NCI-H524 (cell line): ENCODE data around the gene DENND1B.
"Not testable (repeated sequence)": the region's sequence is repeated elsewhere in the genome, so short reads cannot be mapped to it uniquely, and the experiment has no call there.

Experiments
- DNase-seq, 2 experiments: peaks; one replicate each; lab custom pipeline; 2025; lab: John Stamatoyannopoulos, UW

The DENND1B gene

GRCh38 chr1:197743578-197743977 is 31.7 kb downstream of the DENND1B start:
- no peak for DNase-seq

- no peak for DNase-seq
Measured at GRCh38 chr1:197740992-197741391, 34.3 kb downstream of the DENND1B start.

GRCh38 chr1:197738927-197739326 is 36.4 kb downstream of the DENND1B start:
- no peak for DNase-seq

- no peak for DNase-seq
Measured at GRCh38 chr1:197737916-197738315, 37.4 kb downstream of the DENND1B start.

- DNase-seq: no peak
Measured at GRCh38 chr1:197736685-197737084, 38.6 kb downstream of the DENND1B start.

GRCh38 chr1:197735461-197735860 is 39.8 kb downstream of the DENND1B start:
- DNase-seq: no peak

GRCh38 chr1:197733324-197733723 is 42.0 kb downstream of the DENND1B start:
- no peak for DNase-seq

GRCh38 chr1:197732187-197732586 is 43.1 kb downstream of the DENND1B start:
- no peak for DNase-seq

GRCh38 chr1:197731449-197731848 is 43.8 kb downstream of the DENND1B start:
- no peak for DNase-seq

- DNase-seq: no peak
Measured at GRCh38 chr1:197725976-197726375, 49.3 kb downstream of the DENND1B start.

- no peak for DNase-seq
Measured at GRCh38 chr1:197725044-197725443, 50.2 kb downstream of the DENND1B start.

- no peak for DNase-seq
Measured at GRCh38 chr1:197715806-197716205, 59.5 kb downstream of the DENND1B start.

- no peak for DNase-seq
Measured at GRCh38 chr1:197706601-197707000, 68.7 kb downstream of the DENND1B start.

GRCh38 chr1:197705941-197706340 is 69.3 kb downstream of the DENND1B start:
- no peak for DNase-seq

GRCh38 chr1:197700688-197701087 is 74.6 kb downstream of the DENND1B start:
- not testable (repeated sequence) for DNase-seq

GRCh38 chr1:197696372-197696771 is 78.9 kb downstream of the DENND1B start:
- DNase-seq: no peak

- no peak for DNase-seq
Measured at GRCh38 chr1:197695961-197696360, 79.3 kb downstream of the DENND1B start.

GRCh38 chr1:197692965-197693364 is 82.3 kb downstream of the DENND1B start:
- DNase-seq: peak in 1 of 2 experiments; percentile 18

GRCh38 chr1:197691816-197692215 is 83.5 kb downstream of the DENND1B start:
- DNase-seq: no peak

- no peak for DNase-seq
Measured at GRCh38 chr1:197690074-197690473, 85.2 kb downstream of the DENND1B start.

GRCh38 chr1:197688233-197688632 is 87.0 kb downstream of the DENND1B start:
- no peak for DNase-seq

GRCh38 chr1:197686702-197687355 is 88.5 kb downstream of the DENND1B start:
- no peak for DNase-seq

- no peak for DNase-seq
Measured at GRCh38 chr1:197686231-197686630, 89.0 kb downstream of the DENND1B start.

GRCh38 chr1:197685785-197686184 is 89.5 kb downstream of the DENND1B start:
- DNase-seq: no peak
